GM21737 (cell line): ENCODE data around the gene CD300H.
A peak's percentile ranks its signal among the peaks of the same experiment; 100 is the strongest.
"Not testable (repeated sequence)": the region's sequence is repeated elsewhere in the genome, so short reads cannot be mapped to it uniquely, and the experiment has no call there.

Source experiments
- ATAC-seq: cut with Tn5 transposase; IDR thresholded peaks from one replicate; pipeline ENCODE4 v1.9.1; 2021; ENCODE audit warnings: mild to moderate bottlenecking, moderate library complexity; ENCODE audit not compliant: unreplicated experiment

CD300H gene

DNA sequence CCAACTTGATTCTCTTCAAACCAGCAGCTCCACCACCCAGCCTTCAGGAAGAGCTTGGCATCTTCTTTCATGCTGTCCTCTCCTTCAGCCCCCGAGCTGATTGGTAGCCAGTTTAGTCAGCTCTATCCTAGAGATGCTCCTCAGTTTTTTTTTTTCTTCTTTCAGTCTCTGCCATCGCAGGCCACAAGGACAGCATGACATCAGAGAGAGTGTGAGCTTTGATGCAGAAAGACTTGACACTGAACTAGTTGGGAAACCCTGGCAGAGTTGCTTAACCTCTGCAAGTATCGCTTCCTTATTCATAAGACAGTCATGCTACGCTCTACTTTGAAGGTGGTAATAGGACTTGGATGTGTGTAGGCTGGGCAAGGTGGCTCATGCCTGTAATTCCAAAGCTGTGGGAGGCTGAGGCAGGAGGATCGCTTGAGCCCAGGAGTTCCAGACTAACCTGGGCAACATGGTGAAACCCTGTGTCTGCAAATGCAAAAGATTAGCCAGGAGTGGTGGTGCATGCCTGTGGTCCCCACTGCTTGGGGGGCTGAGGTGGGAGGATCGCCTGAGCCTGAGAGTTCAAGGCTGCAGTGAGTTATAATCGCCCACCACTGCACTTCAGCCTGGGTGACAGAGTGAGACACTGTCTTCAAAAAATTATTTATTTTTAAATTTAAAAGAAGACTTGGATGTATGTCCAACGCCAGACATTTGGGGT is 38.7 kb downstream of the CD300H start:
- ATAC-seq = peak; percentile 79

DNA sequence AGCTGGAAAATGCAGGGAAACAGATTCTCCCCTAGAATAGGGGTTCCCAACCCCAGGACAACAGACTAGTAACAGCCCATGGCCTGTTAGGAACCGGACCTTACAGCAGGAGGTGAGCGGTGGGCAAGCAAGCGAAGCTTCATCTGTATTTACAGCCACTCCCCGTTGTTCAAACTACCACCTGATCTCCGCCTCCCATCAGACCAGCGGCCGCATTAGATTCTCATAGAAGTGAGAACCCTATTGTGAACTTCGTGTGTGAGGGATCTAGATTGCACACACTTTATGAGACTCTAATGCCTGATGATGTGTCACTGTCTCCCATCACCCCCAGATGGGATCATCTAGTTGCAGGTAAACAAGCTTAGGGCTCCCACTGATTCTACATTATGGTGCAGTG is 39.6 kb downstream of the CD300H start:
- ATAC-seq = no peak

DNA sequence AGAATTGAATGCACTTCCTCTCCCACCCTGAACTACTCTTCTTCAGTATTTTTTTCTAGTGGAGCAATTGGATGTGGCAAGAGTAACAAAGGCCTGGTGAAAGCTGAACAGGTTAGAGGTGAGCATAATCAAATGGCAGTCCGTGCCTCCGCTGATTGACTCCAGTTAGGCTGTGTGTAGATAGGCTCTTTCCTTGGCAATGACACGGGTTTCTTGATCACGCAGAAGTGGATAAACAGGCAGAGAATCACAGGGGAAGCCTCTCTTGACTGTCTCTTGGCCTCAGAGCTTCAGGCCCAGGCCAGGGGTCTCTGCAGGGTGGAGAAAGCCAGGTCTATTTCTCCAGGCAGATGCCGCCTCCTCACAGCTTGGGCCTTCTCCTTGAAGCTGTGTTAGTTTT is 40.2 kb downstream of the CD300H start:
- no peak for ATAC-seq

DNA sequence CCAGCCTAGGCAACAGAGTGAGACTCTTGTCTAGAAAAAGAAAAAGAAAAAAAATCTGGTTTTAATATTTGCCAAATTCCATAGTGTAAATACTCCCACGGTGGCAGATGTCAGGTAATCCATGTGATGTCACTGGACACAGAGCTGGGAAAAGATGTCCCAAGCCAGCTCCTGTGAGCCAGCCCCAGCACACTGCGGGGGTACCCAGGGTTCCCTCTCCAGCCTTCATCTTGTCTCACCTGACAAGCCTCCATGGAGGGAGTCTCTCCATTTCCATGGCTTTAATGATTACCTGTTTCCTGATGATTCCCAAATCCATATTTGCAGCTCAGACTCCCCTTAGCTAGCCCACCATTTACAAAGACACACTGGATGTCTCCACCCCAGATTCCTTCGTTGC is 40.6 kb downstream of the CD300H start:
- no peak for ATAC-seq

- ATAC-seq = no peak
These were observed 41.5 kb downstream of the CD300H start for GRCh38 chr17:74525781-74526288.

GRCh38 chr17:74525465-74525725 is 41.9 kb downstream of the CD300H start:
- no peak for ATAC-seq

GRCh38 chr17:74524653-74525464 is 42.5 kb downstream of the CD300H start:
- ATAC-seq = no peak

GRCh38 chr17:74523308-74523707 is 44.0 kb downstream of the CD300H start:
- ATAC-seq = no peak

DNA sequence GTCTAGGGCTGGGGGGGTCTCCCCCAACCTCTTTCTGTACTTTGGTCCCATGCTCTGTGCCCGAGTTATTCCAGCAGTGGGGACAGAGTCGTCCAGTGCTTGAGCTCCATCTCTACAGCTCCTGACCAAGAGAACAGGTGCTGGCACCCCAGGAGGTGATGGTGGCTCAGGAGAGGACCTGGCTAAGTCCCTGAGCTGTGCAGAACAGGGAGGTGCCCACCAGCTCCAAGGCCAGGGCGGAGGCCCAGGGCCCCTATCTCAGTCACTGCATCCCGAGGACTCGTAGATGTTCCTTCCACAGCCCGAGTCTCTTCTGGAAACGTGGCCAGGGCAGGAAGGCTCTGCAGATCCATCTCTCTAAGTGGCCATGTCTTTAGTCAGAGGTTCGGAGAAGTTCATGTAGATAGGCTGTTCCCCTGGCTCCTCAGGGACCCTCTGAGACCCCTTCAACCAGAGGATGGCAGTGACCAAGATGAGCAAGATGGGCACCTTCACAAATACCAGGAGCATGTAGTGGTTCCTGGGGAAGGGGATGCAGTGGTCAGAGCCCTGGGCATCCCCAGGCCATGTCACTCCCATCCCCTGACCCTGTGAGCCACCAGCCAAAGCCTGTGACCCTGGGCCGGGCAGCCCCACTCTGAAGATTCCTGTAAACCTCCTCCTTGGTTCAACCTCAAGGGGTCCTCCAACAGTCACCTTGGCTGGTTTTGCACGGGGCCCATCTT is 44.8 kb downstream of the CD300H start:
- ATAC-seq = no peak

- ATAC-seq = no peak
These were observed 45.6 kb downstream of the CD300H start for GRCh38 chr17:74521701-74522201.

- no peak for ATAC-seq
These were observed 46.4 kb downstream of the CD300H start for GRCh38 chr17:74520790-74521480.

DNA sequence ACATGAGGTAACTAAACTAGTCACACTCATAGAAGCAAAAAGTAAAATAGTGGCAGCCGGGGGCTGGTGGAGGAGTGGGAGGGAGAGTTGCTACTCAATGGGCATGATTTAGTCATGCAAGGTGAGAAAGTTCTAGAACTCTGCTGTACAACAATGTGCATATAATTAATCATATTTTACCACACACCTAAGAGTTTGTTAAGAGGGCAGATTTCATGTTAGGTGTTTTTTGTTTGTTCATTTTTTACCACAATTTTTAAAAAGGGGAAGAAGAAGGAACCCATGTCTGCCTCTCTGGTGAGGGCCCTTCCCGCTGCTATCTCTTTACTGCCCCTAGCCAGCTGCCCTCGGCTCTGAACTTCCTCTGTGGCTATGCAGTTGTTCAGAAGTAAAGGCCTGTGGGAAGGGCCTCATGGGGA is 47.3 kb downstream of the CD300H start:
- no peak for ATAC-seq

DNA sequence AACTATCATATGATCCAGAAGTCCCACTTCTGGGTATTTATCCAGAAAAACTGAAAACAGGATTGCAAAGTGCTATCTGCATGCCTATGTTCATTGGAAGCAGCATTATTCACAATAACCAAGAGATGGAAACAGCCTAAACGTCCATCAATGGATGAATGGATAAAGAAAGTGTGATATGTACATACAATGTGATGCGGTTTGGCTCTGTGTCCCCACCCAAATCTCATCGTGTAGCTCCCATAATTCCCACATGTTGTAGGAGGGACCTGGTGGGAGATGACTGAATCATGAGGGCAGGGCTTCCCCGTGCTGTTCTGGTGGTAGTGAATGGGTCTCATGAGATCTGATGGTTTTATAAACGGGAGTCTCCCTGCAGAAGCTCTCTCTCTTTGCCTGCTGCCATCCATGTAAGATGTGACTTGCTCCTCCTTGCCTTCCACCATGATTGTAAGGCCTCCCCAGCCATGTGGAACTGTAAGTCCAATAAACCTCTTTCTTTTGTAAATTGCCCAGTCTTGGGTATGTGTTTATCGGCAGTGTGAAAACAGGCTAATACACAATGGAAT is 48.8 kb downstream of the CD300H start:
- ATAC-seq = not testable (repeated sequence)

GRCh38 chr17:74516561-74517328 is 50.6 kb downstream of the CD300H start:
- ATAC-seq = no peak

- no peak for ATAC-seq
These were observed 51.4 kb downstream of the CD300H start for GRCh38 chr17:74515941-74516340.

GRCh38 chr17:74514632-74515334 is 52.5 kb downstream of the CD300H start:
- ATAC-seq = no peak

DNA sequence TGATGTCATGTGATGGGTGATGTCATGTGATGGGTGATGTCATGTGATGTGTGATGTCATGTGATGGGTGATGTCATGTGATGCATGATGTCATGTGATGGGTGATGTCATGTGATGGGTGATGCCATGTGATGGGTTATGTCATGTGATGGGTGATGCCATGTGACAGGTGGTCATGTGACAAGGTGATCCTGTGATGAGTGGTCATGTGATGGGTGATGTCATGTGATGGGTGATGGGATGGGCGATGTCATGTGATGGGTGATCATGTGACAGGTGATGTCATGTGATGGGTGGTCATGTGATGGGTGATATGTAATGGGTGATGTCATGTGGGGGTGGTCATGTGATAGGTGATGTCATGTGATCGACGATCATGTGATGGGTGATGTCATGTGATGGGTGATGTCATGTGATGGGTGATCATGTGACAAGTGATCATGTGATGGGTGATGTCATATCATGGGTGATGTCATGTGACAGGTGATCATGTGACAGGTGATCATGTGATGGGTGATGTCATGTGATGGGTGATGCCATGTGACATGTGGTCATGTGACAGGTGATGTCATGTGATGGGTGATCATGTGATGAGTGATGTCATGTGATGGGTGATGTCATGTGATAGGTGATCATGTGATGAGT is 53.2 kb downstream of the CD300H start:
- ATAC-seq = no peak

- no peak for ATAC-seq
These were observed 54.7 kb downstream of the CD300H start for GRCh38 chr17:74512624-74513091.

DNA sequence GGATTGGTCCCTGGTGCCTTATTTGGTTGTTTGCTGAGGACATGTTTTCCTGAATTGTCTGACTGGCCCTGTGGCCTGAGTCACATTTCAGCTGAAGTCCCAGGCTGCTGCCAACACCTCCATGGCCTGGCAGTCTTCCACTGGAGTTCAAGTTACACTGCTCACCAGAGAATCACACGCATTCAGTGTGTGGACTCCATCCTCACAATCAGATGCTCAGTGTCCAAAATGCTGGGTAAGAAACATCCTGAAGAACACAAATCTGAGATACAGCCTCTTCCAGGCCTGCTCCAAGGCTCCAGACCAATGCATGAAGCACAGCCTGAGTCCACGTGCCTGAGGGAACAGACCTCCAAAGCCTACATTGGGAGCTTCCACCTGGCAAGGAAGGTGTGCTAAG is 55.3 kb downstream of the CD300H start:
- ATAC-seq = no peak
